ENCODE results near the gene THEM4. TPM values are rescaled to one million over a fixed set of nuclear protein-coding genes. Genes with fewer than 3 reads are reported as not detected.

Gene THEM4
- total RNA-seq, 2 experiments from 2014 or later, result 24.0 to 24.5 TPM

- H3K27ac ChIP-seq (ENCODE audit: low read depth in 1 of 2, low read length in 2 of 2), result no peak overlapping the region
- no peak for ATAC-seq (ENCODE audit: poor library complexity)
- no peak overlapping the region for H3K4me3 Mint-ChIP-seq
- H3K4me3 ChIP-seq (ENCODE audit: low read length), result no peak overlapping the region
- no peaks in the 10 kb centered on the region for H3K36me3 ChIP-seq (ENCODE audit: insufficient read depth, low read length)
- ChIA-PET CTCF (interaction anchor here (1.5 to 2.0 kb wide), 2 partner anchors 10 to 15 kb away, joined by 4 to 8 read pairs; partner anchors contain the start of gene THEM4), POLR2A (interaction anchor here (0.6 kb wide), 1 partner anchor 8 kb away, joined by 4 read pairs; no protein-coding TSS in a partner anchor)
- intact Hi-C loops (cut with DNase I, micrococcal nuclease), result loop anchor here in 1 of 2 experiments (5.0 kb wide), 1 partner anchor 36 kb away; no protein-coding TSS in a partner anchor
- H3K9me3 ChIP-seq (ENCODE audit: control insufficient read depth in 1 of 2, insufficient read depth in 1 of 2, low read length in 2 of 2), result no peaks in the 10 kb centered on the region
- H3K4me1 Mint-ChIP-seq (ENCODE audit: low read depth), result peaks cover 9% of the 10 kb centered on the region
- no peaks in the 10 kb centered on the region for H3K36me3 Mint-ChIP-seq (ENCODE audit: low read depth)
- no peak for DNase-seq
- no peak overlapping the region for H3K27ac Mint-ChIP-seq
- no peaks in the 10 kb centered on the region for H3K9me3 Mint-ChIP-seq
- H3K27me3 Mint-ChIP-seq, result no peaks in the 10 kb centered on the region
- no peaks in the 10 kb centered on the region for H3K4me1 ChIP-seq (ENCODE audit: insufficient read depth, low read length)
- no peak for TF ChIP-seq CTCF (IDR thresholded peaks at IDR 0.05)
- no peaks in the 10 kb centered on the region for H3K27me3 ChIP-seq (ENCODE audit: control insufficient read depth in 1 of 2, insufficient read depth in 2 of 2, low read length in 2 of 2)
Measured at GRCh38 chr1:151918156-151918555, 8.8 kb upstream of the THEM4 start.

GRCh38 chr1:151916726-151917370 lies 7.5 kb upstream of the THEM4 start:
- POLR2A ChIA-PET, result no interaction called here
- ATAC-seq (ENCODE audit: poor library complexity) (no peak), DNase-seq (no peak)
- TF ChIP-seq CTCF (IDR thresholded peaks at IDR 0.05), result no peak
- H3K4me3 Mint-ChIP-seq, result no peak overlapping the region
- no peaks in the 10 kb centered on the region for H3K36me3 Mint-ChIP-seq (ENCODE audit: low read depth)
- H3K4me3 ChIP-seq (ENCODE audit: low read length), result no peak overlapping the region
- no peaks in the 10 kb centered on the region for H3K36me3 ChIP-seq (ENCODE audit: insufficient read depth, low read length)
- no peaks in the 10 kb centered on the region for H3K27me3 Mint-ChIP-seq
- no peaks in the 10 kb centered on the region for H3K9me3 ChIP-seq (ENCODE audit: control insufficient read depth in 1 of 2, insufficient read depth in 1 of 2, low read length in 2 of 2)
- intact Hi-C loops (cut with DNase I, micrococcal nuclease), result loop anchor here in 1 of 2 experiments (5.0 kb wide), 1 partner anchor 35 kb away; no protein-coding TSS in a partner anchor
- H3K27ac Mint-ChIP-seq, result no peak overlapping the region
- no peaks in the 10 kb centered on the region for H3K4me1 ChIP-seq (ENCODE audit: insufficient read depth, low read length)
- CTCF ChIA-PET, result interaction anchor here (1.2 to 2.0 kb wide), 2 partner anchors 8 to 13 kb away, joined by 5 to 8 read pairs; partner anchors contain the start of gene THEM4
- no peaks in the 10 kb centered on the region for H3K9me3 Mint-ChIP-seq
- peaks cover 9% of the 10 kb centered on the region for H3K4me1 Mint-ChIP-seq (ENCODE audit: low read depth)
- no peaks in the 10 kb centered on the region for H3K27me3 ChIP-seq (ENCODE audit: control insufficient read depth in 1 of 2, insufficient read depth in 2 of 2, low read length in 2 of 2)
- H3K27ac ChIP-seq (ENCODE audit: low read depth in 1 of 2, low read length in 2 of 2), result no peak overlapping the region

GRCh38 chr1:151915061-151915686 lies 5.9 kb upstream of the THEM4 start:
- Mint-ChIP-seq H3K27ac (no peak overlapping the region), H3K27me3 (no peaks in the 10 kb centered on the region), H3K4me1 (ENCODE audit: low read depth) (peaks cover 8% of the 10 kb centered on the region), H3K36me3 (ENCODE audit: low read depth) (no peaks in the 10 kb centered on the region), H3K4me3 (no peak overlapping the region), H3K9me3 (no peaks in the 10 kb centered on the region)
- DNase-seq (no peak), ATAC-seq (ENCODE audit: poor library complexity) (no peak)
- no peak for TF ChIP-seq CTCF (IDR thresholded peaks at IDR 0.05)
- H3K4me3 ChIP-seq (ENCODE audit: low read length), result no peak overlapping the region
- no peak overlapping the region for H3K27ac ChIP-seq (ENCODE audit: low read depth in 1 of 2, low read length in 2 of 2)
- no peaks in the 10 kb centered on the region for H3K9me3 ChIP-seq (ENCODE audit: control insufficient read depth in 1 of 2, insufficient read depth in 1 of 2, low read length in 2 of 2)
- H3K4me1 ChIP-seq (ENCODE audit: insufficient read depth, low read length), result no peaks in the 10 kb centered on the region
- ChIA-PET CTCF (interaction anchor here (1.6 kb wide), 1 partner anchor 18 kb away, joined by 4 read pairs; no protein-coding TSS in a partner anchor), POLR2A (interaction anchor here (1.1 kb wide), 1 partner anchor 10 kb away, joined by 3 read pairs; no protein-coding TSS in a partner anchor)
- H3K27me3 ChIP-seq (ENCODE audit: control insufficient read depth in 1 of 2, insufficient read depth in 2 of 2, low read length in 2 of 2), result no peaks in the 10 kb centered on the region
- intact Hi-C loops (cut with DNase I, micrococcal nuclease), result loop anchor here (1.0 to 5.0 kb wide), 2 partner anchors 32 to 33 kb away; no protein-coding TSS in a partner anchor
- H3K36me3 ChIP-seq (ENCODE audit: insufficient read depth, low read length), result no peaks in the 10 kb centered on the region
